Bronchial epithelial cell (primary cell): Measurements from ENCODE around the gene TBL2. TPM values are rescaled to one million over a fixed set of nuclear protein-coding genes. Genes with fewer than 3 reads are reported as not detected.

Source experiments
- DNase-seq: peaks from one replicate; pipeline ENCODE4 v3.0.0-alpha.2; 2010; ENCODE audit warnings: low read depth
- FAIRE-seq: peaks from 2 replicates; lab custom pipeline; 2011; peaks lifted over from hg19 to GRCh38; lab: Jason Lieb, UNC
- H3K27me3 ChIP-seq: 2 replicates; pipeline ENCODE4 v1.5.1; 2011; ENCODE audit warnings: low read length; ENCODE audit not compliant: control insufficient read depth, insufficient read depth
- H3K36me3 ChIP-seq: 2 replicates; pipeline ENCODE4 v1.5.1; 2011; ENCODE audit warnings: low read length; ENCODE audit not compliant: control insufficient read depth, insufficient read depth
- H3K4me3 ChIP-seq: 2 replicates; pipeline ENCODE4 v1.5.1; 2011; ENCODE audit warnings: mild to moderate bottlenecking, low read depth, low read length, control low read depth
- total RNA-seq: library from RNA; depleted of rRNA; stranded (reverse); fragments of >200 nt; gene quantifications from 2 replicates; pipeline ENCODE4 v1.2.1, GENCODE V29; 2014
- TF ChIP-seq, protein P1 (sequence below): IDR thresholded peaks from 2 replicates; pipeline ENCODE4 v1.5.1; 2011; ENCODE audit warnings: mild to moderate bottlenecking, moderate library complexity, low read length, control low read depth, inconsistent platforms; ENCODE audit not compliant: insufficient read depth, severe bottlenecking

Gene TBL2
- total RNA-seq, 1 donor from 2014 or later, result 78.7 TPM

DNA sequence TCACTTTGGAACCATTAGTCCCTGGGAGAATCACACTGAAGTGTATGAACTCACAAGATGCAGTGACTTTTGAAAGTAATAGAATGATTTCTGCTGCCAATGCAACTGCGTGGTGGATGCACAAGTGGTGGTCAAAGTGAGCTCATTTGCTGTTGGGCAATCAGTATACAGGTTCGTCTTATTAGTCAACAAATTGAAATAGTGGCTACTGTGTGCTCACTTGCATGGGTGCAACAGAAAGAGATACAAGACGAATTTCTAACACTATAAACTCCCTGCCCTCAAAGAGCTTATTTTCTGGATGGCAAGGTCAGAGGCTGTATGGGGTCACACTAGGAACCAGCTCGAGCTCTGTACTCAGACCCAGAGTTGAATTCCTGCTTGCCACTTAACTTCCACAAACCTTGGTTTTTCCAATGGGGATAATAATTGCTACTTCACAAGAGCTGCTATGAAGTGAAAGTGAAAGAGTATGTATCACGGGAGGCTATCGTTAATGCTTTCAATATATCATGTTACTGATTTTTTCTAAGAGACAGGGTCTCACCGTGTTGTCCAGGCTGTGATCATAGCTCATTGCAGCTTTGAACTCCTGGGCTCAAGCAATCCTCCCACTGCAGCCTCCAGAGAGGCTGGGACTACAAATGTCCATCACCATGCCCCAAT is 12.6 kb downstream of the TBL2 start:
- DNase-seq, result peak; percentile 39

DNA sequence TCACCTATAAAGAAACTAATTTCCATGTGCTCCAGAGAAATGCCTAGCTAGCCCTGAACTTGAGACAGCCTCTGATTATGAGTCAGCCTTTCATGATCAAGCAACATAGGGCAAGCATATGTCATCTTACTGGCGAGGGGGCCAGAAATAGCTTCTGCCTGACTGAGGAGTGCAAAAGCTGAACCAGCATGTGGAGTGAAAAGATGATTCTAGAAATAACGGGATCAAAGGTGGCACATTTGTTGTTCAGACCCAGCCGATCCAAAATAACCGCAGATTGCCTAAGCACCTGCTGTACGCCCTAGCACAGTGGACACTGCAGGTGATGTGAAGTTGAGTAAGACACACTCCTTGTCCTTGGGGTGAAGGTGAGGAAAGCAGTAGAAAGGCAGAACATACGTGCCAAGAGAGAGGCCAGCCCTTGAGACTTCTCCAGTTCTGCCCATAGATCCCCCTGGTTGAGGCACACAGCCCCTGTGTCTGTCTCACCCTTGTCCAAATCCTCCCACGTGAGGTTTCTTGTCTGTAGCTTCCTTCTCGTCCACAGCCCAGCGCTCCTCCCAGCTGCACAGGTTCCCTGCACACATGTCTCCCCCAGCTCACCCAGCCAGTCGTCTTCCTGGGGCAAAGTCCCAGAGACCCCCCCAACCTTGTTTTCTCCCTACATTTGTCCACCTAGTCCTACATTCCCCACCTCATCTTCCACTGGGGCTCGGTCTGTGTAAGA is 18.1 kb downstream of the TBL2 start:
- no peak for FAIRE-seq
- DNase-seq, result peak; percentile 77
- Histone ChIP-seq H3K27me3 (no peaks in the 10 kb centered on the region), H3K36me3 (no peaks in the 10 kb centered on the region), H3K4me3 (no peak overlapping the region)
- TF ChIP-seq, protein P1, sequence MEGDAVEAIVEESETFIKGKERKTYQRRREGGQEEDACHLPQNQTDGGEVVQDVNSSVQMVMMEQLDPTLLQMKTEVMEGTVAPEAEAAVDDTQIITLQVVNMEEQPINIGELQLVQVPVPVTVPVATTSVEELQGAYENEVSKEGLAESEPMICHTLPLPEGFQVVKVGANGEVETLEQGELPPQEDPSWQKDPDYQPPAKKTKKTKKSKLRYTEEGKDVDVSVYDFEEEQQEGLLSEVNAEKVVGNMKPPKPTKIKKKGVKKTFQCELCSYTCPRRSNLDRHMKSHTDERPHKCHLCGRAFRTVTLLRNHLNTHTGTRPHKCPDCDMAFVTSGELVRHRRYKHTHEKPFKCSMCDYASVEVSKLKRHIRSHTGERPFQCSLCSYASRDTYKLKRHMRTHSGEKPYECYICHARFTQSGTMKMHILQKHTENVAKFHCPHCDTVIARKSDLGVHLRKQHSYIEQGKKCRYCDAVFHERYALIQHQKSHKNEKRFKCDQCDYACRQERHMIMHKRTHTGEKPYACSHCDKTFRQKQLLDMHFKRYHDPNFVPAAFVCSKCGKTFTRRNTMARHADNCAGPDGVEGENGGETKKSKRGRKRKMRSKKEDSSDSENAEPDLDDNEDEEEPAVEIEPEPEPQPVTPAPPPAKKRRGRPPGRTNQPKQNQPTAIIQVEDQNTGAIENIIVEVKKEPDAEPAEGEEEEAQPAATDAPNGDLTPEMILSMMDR, result no peak

More for the DNA sequence above, 12.6 kb downstream of the TBL2 start:
- H3K27me3 ChIP-seq, result no peaks in the 10 kb centered on the region
- FAIRE-seq, result no peak
- TF ChIP-seq, protein P1, result no peak
- H3K4me3 ChIP-seq, result no peak overlapping the region
- H3K36me3 ChIP-seq, result peaks cover 4% of the 10 kb centered on the region

DNA sequence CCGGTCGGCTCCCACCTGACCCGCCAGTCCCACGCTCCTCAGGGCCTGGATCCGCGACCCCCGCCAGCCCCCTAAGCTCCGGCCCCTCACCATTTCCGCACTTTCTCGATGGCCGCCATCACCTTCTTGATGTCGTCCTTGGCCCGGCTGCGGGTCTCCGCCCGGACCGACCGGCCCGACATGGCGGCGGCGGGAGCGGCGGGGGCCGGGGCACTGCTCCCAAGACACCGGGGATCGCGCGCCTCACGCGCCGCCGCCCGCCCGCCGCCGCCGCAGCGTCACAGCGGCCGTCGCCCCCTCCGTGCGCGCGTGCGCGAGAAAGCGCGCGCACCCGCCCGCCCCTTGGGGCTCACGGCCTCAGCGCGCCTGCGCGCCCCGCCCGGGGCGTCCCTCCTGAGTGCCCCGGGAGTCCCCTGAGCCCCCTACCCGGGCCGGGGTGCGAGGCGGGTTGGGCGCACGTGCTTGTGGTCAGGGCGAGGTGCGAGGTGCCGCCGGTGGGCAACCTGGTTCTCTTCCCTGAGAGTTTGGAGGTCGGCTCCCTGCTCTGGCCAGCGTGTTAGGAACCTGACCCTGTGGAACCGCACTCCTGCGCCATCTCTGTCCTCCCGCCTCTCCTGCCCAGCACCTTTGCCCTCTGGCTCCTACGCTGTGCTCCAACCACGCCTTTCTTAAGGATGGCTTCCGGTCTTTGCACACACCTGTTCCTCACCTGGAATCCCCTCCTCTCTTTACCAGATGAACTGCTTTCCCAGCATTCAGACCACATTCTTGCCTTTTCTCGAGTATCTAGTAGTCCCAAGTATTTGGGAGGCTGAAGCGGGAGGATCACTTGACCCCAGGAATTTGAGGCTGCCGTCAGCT is 20.8 kb downstream of the TBL2 start, which contains the start of gene BCL7B:
Gene BCL7B, minus strand, starts transcription at position 294 of the 861 bp plus-strand sequence. Its CDS starts 112 bp downstream, at position 182.
- peaks cover 4% of the 10 kb centered on the region for H3K36me3 ChIP-seq
- FAIRE-seq (no peak), DNase-seq (peak; percentile 27)
- H3K27me3 ChIP-seq, result no peaks in the 10 kb centered on the region
- TF ChIP-seq, protein P1, result no peak
- H3K4me3 ChIP-seq, result peak within 1 kb of the TSS; percentile 84

DNA sequence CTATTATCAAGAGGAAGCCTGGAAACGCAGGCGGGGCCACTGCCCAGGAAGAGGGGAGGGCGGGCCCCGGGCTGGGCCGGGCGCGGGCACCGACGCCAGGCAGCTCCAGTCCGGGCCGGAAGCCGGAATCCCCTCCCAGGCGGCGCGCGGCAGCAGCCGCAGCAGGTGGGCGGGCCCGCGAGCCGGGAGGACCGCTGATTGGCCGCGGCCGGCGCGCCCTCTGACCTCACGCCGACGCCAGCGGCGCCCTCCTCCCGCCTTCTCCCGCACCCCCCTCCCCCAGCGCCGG is 21.3 kb downstream of the TBL2 start:
- H3K4me3 ChIP-seq, result peak overlapping the region; percentile 84
- peak; percentile 86 for DNase-seq
- H3K27me3 ChIP-seq, result no peaks in the 10 kb centered on the region
- TF ChIP-seq, protein P1, result no peak
- FAIRE-seq, result no peak
- H3K36me3 ChIP-seq, result peaks cover 5% of the 10 kb centered on the region

DNA sequence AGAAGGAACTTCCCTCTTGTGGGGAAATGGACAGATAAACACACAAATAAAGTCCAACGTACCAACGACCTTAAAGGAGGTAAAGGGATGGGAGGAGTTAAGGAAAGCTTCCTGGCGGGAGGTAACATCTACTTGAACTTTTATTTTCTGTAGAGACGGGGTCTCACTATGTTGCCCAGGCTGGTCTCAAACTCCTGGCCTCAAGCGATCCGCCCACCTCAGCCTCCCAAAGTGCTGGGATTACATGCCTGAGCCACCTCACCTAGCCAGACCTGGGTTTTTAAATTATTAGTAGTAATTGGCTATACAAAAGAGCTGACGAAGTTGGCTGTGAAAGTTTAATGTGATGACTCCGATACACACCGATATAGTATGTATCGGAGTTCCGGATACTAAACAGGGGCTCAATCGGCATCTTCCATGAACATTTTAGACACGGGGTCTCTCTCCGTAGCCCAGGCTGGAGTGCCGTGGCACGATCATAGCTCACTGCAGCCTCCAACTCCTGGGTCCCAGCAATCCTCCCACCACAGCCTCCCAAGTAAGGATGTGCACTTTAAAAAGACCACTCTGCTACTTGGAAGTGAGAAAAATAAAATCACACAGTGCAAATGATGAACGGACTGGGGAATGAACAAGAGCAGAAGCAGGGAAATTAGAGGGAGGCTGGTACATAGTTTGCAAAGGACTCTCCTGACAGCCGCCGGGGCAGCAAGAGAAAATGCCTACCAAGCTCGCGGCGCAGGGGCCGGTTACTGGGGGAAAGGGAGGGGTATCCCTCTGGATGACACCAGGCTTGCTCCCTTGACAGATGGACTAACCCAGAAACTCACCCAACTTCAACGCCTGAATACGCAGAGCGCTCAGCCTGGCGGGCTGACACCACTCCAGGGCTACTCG is 21.9 kb downstream of the TBL2 start:
- Histone ChIP-seq H3K27me3 (no peaks in the 10 kb centered on the region), H3K4me3 (peak overlapping the region; percentile 84), H3K36me3 (peaks cover 5% of the 10 kb centered on the region)
- TF ChIP-seq, protein P1, result no peak
- FAIRE-seq (no peak), DNase-seq (no peak)
